Suprapubic skin (tissue), 3 donors: ENCODE measurements around the gene ATG4C.

Experiments
- CTCF ChIP-seq, 2 donors: fragments of 200-600 bp in 1 of 2; fragments of 450-650 bp in 1 of 2; sonication (generic) in 1 of 2; IDR thresholded peaks; one replicate each; pipeline ENCODE4 v1.5.1; 2016 to 2019; ENCODE audit warnings: antibody characterized with exemption in 2 of 2, mild to moderate bottlenecking in 1 of 2, moderate library complexity in 1 of 2
- EP300 ChIP-seq: sonication (generic); formaldehyde crosslinking; IDR thresholded peaks from one replicate; pipeline ENCODE4 v1.6.1; 2017; ENCODE audit warnings: antibody characterized with exemption
- POLR2A ChIP-seq, 2 donors: fragments of 450-650 bp; IDR thresholded peaks; one replicate each; pipeline ENCODE4 v1.6.1; 2017; ENCODE audit warnings: antibody characterized with exemption in 2 of 2, mild to moderate bottlenecking in 2 of 2, moderate library complexity in 2 of 2

- TF ChIP-seq CTCF (IDR thresholded peaks at IDR 0.05) = no peak
- TF ChIP-seq POLR2A (IDR thresholded peaks at IDR 0.05) = no peak
- TF ChIP-seq EP300 = no peak
Measured at GRCh38 chr1:62877579-62877978, 93.6 kb downstream of the ATG4C start.
